Measurements from ENCODE around the gene ABCA2. TPM values are rescaled to one million over a fixed set of nuclear protein-coding genes. Genes with fewer than 3 reads are reported as not detected.

The ABCA2 gene, protein sequence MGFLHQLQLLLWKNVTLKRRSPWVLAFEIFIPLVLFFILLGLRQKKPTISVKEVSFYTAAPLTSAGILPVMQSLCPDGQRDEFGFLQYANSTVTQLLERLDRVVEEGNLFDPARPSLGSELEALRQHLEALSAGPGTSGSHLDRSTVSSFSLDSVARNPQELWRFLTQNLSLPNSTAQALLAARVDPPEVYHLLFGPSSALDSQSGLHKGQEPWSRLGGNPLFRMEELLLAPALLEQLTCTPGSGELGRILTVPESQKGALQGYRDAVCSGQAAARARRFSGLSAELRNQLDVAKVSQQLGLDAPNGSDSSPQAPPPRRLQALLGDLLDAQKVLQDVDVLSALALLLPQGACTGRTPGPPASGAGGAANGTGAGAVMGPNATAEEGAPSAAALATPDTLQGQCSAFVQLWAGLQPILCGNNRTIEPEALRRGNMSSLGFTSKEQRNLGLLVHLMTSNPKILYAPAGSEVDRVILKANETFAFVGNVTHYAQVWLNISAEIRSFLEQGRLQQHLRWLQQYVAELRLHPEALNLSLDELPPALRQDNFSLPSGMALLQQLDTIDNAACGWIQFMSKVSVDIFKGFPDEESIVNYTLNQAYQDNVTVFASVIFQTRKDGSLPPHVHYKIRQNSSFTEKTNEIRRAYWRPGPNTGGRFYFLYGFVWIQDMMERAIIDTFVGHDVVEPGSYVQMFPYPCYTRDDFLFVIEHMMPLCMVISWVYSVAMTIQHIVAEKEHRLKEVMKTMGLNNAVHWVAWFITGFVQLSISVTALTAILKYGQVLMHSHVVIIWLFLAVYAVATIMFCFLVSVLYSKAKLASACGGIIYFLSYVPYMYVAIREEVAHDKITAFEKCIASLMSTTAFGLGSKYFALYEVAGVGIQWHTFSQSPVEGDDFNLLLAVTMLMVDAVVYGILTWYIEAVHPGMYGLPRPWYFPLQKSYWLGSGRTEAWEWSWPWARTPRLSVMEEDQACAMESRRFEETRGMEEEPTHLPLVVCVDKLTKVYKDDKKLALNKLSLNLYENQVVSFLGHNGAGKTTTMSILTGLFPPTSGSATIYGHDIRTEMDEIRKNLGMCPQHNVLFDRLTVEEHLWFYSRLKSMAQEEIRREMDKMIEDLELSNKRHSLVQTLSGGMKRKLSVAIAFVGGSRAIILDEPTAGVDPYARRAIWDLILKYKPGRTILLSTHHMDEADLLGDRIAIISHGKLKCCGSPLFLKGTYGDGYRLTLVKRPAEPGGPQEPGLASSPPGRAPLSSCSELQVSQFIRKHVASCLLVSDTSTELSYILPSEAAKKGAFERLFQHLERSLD (N-terminal part only)
- 10 to 100 TPM; 11.8 to 16.2 TPM for total RNA-seq

- Mint-ChIP-seq H3K9me3 (no peaks in the 10 kb centered on the region), H3K36me3 (ENCODE audit: low read depth) (no peaks in the 10 kb centered on the region), H3K4me1 (ENCODE audit: low read depth) (peaks cover 39% of the 10 kb centered on the region), H3K27ac (peak within 1 kb of the TSS; percentile 25), H3K27me3 (no peaks in the 10 kb centered on the region), H3K4me3 (peak within 1 kb of the TSS; percentile 72)
- ATAC-seq (no peak), DNase-seq (no peak)
- CTCF ChIA-PET: interaction anchor here (0.6 to 8.3 kb wide), 15 partner anchors 8 to 186 kb away, joined by 3 to 109 read pairs (median 13); partner anchors contain the start of genes AJM1, CLIC3, MAN1B1 and NPDC1
- intact Hi-C loops (cut with micrococcal nuclease): no loop called here
- POLR2A ChIA-PET: interaction anchor here (0.6 to 2.3 kb wide), 5 partner anchors 8 to 237 kb away, joined by 3 to 9 read pairs (median 3); partner anchors contain the start of genes ENTPD2 and TMEM141
- TF ChIP-seq, protein P1, sequence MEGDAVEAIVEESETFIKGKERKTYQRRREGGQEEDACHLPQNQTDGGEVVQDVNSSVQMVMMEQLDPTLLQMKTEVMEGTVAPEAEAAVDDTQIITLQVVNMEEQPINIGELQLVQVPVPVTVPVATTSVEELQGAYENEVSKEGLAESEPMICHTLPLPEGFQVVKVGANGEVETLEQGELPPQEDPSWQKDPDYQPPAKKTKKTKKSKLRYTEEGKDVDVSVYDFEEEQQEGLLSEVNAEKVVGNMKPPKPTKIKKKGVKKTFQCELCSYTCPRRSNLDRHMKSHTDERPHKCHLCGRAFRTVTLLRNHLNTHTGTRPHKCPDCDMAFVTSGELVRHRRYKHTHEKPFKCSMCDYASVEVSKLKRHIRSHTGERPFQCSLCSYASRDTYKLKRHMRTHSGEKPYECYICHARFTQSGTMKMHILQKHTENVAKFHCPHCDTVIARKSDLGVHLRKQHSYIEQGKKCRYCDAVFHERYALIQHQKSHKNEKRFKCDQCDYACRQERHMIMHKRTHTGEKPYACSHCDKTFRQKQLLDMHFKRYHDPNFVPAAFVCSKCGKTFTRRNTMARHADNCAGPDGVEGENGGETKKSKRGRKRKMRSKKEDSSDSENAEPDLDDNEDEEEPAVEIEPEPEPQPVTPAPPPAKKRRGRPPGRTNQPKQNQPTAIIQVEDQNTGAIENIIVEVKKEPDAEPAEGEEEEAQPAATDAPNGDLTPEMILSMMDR (IDR thresholded peaks at IDR 0.05): no peak
Measured at GRCh38 chr9:137027369-137028262, at the start of gene ABCA2. Gene ABCA2, minus strand, starts transcription at chr9:137028237. Its CDS starts 97 bp downstream, at chr9:137028140.

DNA sequence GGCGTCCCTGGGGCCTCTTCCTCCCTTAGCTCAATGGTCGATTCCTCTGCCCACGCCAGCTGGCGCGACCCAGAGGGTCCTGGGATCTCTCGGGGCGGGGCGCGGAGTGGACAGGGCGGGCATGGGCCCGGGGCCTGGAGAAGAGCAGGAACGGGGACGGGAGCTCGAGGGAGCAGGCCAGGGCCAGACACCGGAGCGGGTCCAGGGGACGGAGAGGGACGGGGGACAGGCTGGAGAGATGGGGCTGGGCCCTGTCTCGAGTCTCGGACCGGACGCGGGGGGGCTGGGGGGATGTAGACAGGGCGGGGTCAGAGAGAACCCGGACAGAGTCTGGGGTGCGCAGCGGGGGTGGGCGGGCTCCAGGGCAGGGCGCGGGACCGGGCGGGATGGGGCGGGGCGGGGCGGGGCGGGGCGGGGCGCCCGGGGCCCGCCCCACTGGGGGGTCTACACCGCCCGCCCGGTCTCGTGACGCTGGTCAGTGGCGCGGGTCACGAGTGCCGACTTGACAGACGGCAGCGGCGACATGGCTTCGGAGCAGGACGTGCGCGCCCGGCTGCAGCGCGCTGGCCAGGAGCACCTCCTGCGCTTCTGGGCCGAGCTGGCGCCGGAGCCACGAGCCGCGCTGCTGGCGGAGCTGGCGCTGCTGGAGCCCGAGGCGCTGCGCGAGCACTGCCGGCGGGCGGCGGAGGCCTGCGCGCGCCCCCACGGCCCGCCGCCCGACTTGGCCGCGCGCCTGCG lies 49.1 kb upstream of the ABCA2 start, which contains the start of gene UAP1L1:
Gene UAP1L1, plus strand, starts transcription at position 508 of the 738 bp plus-strand sequence. Its CDS starts 16 bp downstream, at position 524.
- Mint-ChIP-seq H3K36me3 (ENCODE audit: low read depth) (peaks cover 16% of the 10 kb centered on the region), H3K27ac (peak within 1 kb of the TSS; percentile 71), H3K4me1 (ENCODE audit: low read depth) (peaks cover 7% of the 10 kb centered on the region), H3K4me3 (peak within 1 kb of the TSS; percentile 79), H3K27me3 (no peaks in the 10 kb centered on the region), H3K9me3 (no peaks in the 10 kb centered on the region)
- TF ChIP-seq, protein P1 (IDR thresholded peaks at IDR 0.05): no peak
- POLR2A ChIA-PET: interaction anchor here (0.6 to 1.6 kb wide), 5 partner anchors 9 to 164 kb away, joined by 3 to 10 read pairs (median 3); partner anchors contain the start of genes MAN1B1 and TUBB4B
- intact Hi-C loops (cut with micrococcal nuclease): no loop called here
- peak; percentile 75 for ATAC-seq
- peak; percentile 77 for DNase-seq
- CTCF ChIA-PET: interaction anchor here (0.6 to 2.4 kb wide), 9 partner anchors 9 to 48 kb away, joined by 3 to 18 read pairs (median 5); partner anchors contain the start of genes ENTPD2 and NPDC1

GRCh38 chr9:137076636-137077009 lies 48.6 kb upstream of the ABCA2 start:
- H3K4me3 Mint-ChIP-seq: peak overlapping the region; percentile 66
- H3K9me3 Mint-ChIP-seq: no peaks in the 10 kb centered on the region
- TF ChIP-seq, protein P1 (IDR thresholded peaks at IDR 0.05): no peak
- ChIA-PET POLR2A (interaction anchor here (0.6 to 1.6 kb wide), 3 partner anchors 9 to 19 kb away, joined by 3 to 10 read pairs (median 3); partner anchors contain the start of gene MAN1B1), CTCF (interaction anchor here (0.6 to 2.4 kb wide), 9 partner anchors 9 to 48 kb away, joined by 3 to 18 read pairs (median 6); partner anchors contain the start of genes ENTPD2 and NPDC1)
- no peak overlapping the region for H3K27ac Mint-ChIP-seq
- H3K27me3 Mint-ChIP-seq: no peaks in the 10 kb centered on the region
- DNase-seq: no peak
- H3K4me1 Mint-ChIP-seq (ENCODE audit: low read depth): peaks cover 4% of the 10 kb centered on the region
- intact Hi-C loops (cut with micrococcal nuclease): no loop called here
- no peak for ATAC-seq
- peaks cover 11% of the 10 kb centered on the region for H3K36me3 Mint-ChIP-seq (ENCODE audit: low read depth)
